Measurements from ENCODE around the gene IREB2.
"Not testable (repeated sequence)": the region's sequence is repeated elsewhere in the genome, so short reads cannot be mapped to it uniquely, and the experiment has no call there.

IREB2 gene

DNA sequence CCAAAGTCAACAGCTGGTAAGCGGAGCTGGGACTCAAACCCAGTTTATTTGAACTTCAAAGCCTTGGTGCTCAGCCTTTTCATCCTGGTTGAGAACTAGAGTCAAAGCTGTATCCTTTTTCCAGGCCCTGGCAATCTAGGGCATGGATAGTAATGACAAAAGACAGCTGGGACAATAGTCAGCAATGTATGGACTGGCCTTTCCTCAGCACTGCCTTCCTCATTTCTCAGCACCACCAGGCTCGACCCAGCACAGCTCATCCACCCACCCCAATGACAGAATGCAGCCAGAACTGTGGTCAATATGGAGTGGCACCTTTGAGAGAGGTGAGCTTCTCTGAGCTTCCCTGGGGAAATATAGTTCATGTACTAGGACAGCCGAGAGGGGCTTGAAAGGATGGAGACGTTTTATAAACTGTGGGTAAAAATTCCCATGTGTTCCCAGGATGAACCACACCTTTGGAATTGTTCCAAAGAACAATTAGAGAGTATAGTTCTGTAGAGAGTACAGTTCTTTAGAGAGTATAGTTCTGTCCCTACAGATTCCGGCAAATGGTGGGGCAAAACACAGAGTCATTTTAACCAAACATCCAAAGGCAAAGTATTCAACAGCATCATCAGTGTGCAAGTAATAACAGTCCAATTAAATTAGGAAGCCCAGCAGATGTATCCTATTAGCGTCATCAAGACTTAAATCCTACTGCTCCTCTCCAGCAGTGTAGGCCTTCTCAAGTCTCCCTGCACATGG, 30.2 kb upstream of the IREB2 start:
- DNase-seq (ENCODE audit: low read depth in 2 of 2): no peak

DNA sequence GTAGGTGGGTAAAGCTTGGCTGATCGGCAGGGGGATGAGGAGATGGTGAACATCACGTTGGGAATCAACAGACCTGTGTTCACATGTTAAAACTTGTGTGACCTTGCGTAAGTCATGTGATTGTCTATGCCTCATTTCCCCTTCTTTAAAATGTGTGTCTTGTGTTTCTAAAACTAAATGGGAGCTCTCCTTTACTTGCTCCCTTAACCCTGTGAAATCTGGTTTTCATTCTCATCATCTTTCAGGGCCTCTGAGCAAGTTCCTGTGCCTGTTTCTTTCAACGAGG, 29.7 kb upstream of the IREB2 start:
- DNase-seq (ENCODE audit: low read depth in 2 of 2): no peak

DNA sequence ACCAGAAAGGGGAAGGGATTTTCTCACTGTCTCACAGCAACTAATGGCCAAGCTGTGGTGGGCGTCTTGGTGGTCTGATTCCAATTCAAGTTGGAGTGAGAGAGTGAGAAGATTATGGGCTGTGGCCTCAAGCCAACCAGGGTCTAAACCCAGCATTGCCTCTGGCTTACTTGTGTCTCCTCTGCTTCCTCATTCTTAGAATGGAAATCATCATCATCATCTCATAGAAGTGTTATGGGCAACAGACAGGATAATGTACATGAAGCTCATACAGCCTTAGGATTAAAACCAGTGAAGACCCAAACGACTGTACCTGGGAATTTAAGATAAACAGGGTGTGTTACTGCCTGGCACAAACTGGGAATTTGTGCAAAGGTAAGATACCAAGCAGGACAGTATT, 29.1 kb upstream of the IREB2 start:
- no peak for DNase-seq (ENCODE audit: low read depth in 2 of 2)

DNA sequence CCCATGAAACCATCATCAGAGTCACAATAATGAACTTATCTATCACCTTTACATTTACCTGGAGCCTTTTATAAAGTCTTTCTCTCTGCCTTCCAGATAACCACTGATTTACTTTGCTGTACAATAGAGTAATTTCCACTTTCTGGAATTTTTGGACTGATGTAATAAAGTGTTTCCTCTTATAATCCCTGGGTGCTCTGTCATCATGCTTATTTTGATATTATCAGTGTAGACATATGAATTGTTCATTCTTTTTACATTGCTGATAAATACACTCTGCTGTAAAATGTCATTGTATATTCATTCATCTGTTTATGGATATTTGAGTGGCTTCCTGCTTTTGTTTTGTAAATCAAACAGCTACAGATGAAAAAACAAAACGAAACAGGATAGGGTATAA, 27.0 kb upstream of the IREB2 start:
- DNase-seq (ENCODE audit: low read depth in 2 of 2): no peak

DNA sequence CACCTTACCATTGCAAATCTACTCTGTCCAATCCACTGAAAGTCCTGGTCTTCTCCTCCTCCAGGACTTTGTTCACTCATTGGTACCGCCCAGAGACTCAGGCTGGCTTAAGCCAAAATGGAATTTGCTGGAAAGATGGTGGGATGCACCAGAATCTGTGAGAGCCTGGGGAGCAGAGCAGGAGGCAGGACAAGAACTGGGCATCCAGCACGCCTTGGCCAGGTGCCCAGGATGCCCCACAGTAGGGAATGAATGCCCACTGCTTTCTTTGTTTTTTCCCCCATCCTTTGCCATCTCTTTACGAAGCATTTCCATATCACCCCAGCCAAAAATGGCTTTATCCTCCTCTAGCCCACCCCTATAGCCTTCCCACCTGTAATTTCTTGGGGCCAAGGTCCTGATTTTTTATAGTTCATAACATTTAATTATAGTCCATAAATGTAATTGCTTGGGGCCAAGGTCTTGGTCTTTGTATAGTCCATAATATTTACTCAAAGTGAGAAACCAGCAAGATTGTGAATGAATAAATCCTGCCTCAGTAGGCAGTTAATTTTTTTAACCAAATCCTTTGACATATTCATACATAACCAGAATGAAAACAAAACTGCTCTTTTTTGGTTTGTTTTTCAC, 23.3 kb upstream of the IREB2 start:
- no peak for DNase-seq (ENCODE audit: low read depth in 2 of 2)

DNA sequence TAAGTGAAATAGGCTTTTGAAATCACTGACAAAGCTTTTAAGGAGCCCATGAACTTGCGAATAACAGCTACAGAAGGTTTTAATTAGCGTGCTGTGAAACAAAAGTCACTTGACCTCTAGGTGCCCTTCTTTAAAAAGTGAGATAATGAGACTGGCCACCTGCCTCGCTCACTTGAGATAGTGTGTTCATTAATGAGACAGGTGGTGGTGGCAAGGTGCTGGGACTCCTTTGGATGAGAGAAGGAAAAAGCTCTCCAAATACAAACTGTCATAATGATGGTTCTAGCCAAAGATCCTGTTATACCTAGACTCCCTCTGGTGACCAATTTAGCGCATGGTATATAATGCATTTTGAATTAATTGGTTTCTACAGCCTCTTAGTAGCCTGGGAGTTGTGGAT, 22.7 kb upstream of the IREB2 start:
- no peak for DNase-seq (ENCODE audit: low read depth in 2 of 2)

DNA sequence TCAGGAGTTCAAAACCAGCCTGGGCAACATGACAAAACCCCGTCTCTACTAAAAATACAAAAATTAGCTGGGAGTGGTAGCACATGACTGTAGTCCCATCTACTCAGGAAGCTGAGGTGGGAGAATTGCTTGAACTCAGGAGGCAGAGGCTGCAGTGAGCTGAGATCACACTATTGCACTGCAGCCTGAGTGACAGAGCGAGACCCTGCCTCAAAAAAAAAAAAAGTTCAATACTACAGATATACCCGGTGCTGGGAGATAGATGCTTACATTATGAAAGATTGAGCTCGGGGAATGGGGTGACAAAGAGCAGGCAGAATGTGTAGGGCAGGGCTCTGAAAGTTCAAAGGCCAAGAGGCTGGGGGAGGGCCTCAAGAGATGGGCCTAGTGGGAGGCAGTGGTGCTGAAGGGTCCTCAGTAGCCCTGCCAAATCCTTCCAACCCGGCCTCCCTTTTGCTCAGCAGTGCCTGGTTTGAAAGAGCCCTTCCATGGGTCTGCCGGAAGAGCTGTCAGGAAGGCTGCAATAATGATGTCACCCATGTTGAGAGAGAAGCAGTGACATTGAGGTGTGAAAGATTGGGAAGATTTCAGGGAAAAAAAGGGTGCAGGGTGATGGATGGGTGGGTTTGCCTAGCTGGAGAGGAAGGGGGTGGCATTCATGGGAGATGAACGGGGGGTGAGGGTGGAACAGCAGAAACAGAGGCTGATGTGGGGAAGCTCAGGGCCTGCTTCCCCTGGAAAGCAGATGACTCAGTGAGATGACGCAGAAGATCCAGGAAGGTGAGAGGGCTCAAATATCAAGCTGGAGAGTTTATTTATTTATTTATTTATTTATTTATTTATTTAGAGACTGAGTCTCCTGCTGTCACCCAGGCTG, 20.0 kb upstream of the IREB2 start:
- DNase-seq (ENCODE audit: low read depth in 2 of 2): no peak

DNA sequence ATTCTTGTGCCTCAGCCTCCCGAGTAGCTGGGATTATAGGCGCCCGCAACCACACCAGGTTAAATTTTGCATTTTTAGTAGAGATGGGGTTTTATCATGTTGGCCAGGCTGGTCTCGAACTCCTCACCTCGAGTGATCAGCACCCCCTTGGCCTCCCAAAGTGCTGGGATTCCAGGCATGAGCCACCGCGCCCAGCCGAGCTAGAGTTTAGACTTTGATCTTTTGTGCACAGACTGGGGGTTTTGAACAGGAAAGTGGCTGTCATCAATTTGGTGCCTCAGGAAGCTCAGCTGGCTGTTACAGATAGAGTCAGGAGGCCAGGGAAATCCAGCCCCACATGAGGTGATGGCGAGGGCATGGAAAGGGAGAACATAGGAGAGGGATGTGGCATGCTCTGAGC, 19.3 kb upstream of the IREB2 start:
- DNase-seq (ENCODE audit: low read depth in 2 of 2): no peak

DNA sequence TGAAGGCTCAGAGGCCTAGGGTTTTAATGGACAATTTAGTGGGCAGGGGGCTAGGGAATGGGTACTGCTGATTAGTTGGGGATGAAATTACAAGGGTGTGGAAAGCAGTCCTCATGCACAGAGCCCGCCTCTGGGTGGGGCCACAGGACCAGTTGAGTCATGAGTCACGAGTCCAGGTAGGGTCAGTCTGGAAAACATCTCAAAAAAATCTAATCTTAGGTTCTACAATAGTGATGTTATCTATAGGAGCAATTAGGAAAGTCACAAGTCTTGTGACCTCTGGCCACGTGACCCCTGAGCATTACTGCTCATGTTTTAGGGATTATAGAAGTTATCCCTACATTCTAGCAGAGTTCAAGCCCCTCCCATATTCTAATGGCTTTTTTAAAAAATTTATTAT, 18.6 kb upstream of the IREB2 start:
- DNase-seq (ENCODE audit: low read depth in 2 of 2): no peak

DNA sequence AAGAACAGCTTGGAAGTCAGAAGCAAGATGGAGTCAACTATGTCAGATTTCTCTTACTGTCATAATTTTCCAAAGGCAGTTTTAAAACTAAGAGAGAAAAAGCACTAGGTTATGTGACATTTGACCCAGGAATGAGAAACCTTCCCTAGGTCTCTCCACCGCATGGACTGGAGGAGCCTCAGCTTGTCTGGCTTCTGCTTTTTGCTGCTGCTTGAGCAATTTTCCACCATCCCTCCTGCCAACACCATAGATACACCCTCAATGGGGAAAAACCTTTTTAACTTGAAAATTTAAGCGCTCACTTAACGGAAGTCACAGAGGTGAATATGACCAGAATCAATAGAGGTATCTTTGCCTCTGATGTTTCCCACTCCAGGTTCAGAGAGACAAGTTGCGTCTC, 17.8 kb upstream of the IREB2 start:
- DNase-seq (ENCODE audit: low read depth in 2 of 2): no peak

DNA sequence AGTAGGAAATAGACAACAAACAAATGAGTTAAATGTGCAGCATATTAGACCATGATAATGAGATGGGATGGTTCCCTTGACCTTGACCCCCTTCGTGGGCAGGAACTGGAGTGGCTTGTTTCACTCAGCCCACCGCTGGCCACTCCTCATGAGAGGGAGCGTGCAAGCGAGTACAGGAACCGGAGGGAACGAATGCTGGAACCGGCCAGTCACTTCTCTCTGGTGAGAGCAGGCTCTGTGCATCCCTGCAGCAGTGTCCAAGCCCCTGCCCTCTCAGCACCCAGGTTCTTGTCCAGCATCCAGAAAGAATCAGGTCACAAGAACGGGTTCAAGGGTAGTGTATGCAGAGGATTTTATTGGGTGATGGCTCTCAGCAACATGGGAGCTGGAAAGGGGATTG, 17.2 kb upstream of the IREB2 start:
- DNase-seq (ENCODE audit: low read depth in 2 of 2): no peak

DNA sequence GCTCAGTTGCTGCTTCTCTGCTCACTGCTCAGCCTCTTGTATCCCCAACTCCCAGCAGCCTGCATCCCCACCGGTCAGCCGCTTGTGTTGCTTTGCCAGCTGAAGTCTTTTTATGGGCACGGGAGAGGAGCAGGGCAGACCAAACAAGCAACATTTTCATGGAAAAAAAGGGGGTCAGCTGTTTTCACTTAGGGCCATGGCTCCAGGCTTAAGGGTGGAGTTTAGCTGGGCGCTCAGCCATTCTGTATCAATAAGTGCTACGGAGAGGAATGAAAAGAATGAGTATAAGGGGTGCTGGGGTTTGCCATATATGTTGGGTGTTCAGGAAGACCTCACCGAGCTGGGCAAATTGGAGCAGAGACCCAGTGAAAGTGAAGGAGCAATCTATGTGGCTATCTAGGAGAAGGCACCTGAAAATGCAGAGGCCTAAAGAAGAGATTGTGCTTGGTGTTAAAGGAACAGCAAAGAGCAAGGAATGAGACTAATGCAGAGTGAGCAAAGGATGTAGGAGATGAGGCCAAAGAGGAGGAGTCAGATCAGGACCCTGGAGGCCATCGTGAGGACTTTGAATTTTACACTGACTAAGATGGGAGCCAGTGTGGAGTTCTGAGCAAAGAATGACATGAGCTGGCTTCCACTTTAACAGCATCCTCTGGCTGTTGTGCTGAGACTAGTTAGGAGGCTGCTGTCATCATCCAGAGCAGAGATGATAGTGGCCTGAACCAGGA, 16.6 kb upstream of the IREB2 start:
- no peak for DNase-seq (ENCODE audit: low read depth in 2 of 2)

DNA sequence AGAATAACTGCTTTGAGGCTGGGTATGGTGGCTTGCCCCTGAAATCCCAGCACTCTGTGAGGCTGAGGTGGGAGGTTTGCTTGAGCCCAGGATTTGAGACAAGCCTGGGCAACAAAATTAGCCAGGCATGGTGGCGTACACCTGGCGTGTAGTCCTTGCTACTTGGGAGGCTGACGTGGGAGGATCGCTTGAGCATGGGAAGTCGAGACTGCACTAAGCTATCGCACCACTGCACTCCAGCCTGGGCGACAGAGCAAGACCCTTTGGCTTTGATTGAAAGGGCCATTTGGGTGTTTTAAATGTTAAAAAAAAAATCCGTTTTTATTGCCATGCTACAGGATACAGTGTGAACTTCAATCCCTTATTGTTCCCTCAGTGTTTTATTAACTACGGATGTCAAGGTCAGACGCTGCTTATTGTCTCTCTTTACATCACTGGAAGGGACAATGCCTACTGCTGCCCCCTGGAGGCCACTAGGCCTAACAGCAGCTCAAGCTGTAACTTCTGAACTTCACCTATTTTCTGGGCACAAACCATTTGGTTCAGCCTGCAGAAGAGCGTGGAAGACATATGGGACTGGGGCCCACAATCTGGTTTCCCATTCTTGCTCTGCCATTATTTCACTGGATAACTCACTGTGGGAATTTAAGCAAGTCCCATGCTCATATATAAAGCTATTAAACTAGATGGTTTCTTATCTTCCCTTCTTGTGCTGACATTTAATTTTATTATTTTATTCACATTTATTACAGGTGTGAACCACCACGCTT, 15.3 kb upstream of the IREB2 start:
- no peak for DNase-seq (ENCODE audit: low read depth in 2 of 2)

DNA sequence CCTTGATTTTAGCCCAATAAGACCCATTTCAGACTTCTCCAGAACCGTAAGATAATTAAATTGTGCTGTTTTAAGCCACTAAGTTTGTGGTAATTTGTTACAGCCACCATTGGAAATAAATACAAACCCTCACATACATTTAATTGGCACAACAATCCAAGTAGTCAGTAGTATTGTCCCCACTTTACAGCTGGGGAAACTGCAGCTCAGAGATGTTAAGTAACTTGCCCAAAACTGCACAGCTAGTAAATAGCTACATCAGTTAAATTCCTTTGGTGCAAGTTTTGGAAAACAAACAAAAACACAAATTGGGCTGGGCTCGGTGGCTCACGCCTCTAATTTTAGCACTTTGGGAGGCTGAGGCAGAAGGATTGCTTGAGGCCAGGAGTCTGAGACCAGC, 13.3 kb upstream of the IREB2 start:
- DNase-seq (ENCODE audit: low read depth in 2 of 2): no peak

DNA sequence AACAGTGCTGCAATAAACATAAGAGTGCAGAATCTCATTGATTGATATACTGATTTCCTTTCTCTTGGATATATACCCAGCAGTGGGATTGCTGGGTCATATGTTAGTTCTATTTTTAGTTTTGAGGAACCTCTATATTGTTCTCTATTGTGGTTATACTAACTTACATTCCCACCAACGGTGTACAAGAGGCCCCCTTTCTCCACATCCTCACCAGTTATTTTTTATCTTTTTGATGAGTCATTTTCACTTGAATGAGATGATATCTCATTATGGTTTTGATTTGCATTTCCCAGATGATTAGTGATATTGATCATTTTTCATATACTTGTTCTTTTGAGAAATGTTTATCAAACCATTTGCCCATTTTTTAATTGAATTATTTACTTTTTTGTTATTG, 12.4 kb upstream of the IREB2 start:
- no peak for DNase-seq (ENCODE audit: low read depth in 2 of 2)

DNA sequence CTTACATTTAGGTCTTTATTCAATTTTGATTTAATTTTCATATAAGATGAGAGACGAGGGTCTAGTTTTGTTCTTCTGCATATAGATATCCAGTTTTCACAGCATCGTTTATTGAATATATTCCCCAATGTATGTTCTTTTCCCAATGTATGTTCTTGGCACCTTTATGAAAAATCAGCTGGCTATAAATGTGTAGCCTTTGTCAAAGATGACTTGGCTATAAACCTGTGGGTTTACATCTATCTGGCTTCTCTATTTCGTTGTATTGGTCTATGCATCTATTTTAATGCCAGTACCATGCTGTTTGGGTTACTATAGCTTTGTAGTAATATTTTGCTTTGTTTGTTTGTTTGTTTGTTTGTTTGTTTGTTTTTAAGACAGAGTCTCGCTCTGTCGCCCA, 11.7 kb upstream of the IREB2 start:
- no peak for DNase-seq (ENCODE audit: low read depth in 2 of 2)

DNA sequence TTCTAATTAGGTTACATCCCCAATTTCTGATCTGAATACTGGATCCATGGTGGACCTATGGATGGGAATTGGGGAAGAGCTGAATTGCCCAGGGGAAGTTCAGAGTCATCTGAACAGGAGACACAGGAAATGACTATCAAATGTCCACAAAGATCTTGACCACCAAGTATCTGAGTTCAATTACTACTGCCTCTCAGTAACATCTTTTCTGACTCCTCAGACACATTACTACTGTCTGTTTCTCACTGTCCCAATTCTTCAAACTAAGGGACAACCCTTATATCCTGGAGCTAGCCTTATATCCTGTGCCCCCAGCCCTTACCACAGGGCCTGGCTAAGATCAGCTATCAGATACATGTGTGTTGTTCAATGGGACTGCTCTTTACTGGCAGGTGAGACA, 10.1 kb upstream of the IREB2 start:
- no peak for DNase-seq (ENCODE audit: low read depth in 2 of 2)

DNA sequence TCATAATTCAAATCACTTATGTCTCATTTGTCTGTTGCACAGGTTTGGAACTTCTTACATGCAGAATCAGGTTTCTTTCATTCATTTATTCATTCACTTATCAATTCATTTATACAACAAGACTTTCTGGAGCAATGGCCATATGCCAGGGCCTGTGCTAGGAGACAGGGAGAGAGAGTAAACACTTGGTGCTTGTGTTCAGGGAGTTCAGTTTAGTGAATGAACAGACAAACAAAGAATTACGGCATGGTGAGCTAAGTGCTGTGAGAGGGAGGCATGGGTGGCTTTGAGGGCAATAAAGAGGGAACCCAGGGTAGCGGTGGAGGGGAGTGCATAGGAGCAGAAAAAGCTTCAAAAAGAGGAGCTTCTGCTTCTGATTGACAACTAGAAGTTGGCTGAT, 8.5 kb upstream of the IREB2 start:
- DNase-seq (ENCODE audit: low read depth in 2 of 2): no peak

DNA sequence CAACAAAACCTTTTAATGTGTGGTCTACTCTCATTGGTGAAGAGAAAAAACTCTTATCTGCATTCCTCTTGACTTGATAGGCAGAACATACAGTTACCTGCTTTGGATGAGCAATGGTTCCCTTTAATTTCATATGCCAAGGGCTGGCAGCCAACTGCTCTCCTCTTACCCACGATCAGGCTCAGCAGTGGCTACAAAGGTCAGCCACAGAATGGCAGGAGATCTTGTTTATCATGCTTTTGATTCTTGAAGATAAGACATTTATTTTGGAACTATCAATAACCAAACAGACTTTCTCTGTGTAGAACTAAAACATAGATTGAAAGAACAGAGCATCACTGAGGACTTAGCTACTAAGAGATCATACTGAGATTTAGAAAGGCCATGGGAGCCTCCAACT, 6.1 kb upstream of the IREB2 start:
- no peak for DNase-seq (ENCODE audit: low read depth in 2 of 2)

DNA sequence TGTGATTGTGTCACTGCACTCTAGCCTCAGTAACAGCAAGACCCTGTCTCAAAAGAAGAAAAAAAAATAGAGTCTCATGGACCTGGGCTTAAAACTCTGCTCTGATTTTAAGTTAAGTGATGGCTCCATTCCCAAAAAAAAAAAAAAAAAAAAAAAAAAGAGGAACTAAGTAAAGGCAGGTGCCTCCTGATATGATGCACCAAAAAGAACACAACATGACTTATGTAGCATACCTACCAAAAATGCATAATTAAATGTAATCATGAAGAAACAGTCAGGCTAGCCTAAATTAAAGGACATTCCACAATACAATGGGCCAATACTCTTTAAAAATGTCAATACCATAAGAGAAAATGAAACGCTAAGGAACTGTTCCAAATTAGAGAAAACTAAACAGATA, 5.4 kb upstream of the IREB2 start:
- DNase-seq (ENCODE audit: low read depth in 2 of 2): no peak

DNA sequence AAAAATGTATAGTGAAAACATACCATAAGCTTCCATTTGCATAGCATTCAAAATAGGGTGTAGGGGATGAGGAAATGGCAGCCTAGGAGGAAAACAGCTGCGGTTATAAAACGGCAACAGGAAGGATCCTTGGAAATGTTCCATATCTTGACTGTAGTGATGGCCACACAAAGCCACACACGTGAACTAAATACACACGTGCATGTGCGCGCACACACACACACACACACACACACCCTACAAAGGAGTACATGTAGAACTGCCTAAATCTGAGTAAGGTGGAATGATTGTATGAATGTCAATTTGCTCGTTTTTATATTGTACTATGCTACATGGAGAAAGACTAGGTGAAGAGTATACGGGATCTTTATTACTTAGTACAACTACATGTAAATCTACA, 3.9 kb upstream of the IREB2 start:
- DNase-seq (ENCODE audit: low read depth in 2 of 2): no peak

DNA sequence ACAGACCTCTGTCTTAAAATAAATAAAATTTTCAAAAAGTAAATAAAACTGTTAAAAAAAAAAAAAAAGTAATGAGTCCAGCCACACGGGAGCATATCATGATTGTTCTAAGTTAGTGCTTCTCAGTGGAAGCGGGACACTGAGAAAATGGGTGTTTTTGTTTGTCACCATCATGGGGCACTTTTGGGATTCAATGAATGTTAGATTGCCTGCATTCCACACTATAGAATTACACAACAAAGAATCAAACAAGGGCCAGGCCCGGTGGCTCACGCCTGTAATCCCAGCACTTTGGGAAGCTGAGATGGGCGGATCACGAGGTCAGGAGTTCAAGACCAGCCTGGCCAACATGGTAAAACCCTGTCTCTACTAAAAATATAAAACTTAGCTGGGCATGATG, 3.3 kb upstream of the IREB2 start:
- DNase-seq (ENCODE audit: low read depth in 2 of 2): not testable (repeated sequence)

Measured in fibroblast of skin of left biceps (primary cell).